PC-9 (cell line): ENCODE measurements around the gene TAOK2.

Source experiments
- CTCF ChIP-seq: fragments of 200-600 bp; sonication (generic); conservative IDR thresholded peaks from 2 replicates; pipeline ENCODE4 v1.6.1; 2017; ENCODE audit warnings: mixed run types, antibody characterized with exemption, mild to moderate bottlenecking, moderate library complexity
- EZH2 ChIP-seq: fragments of 200-600 bp; sonication (generic); IDR thresholded peaks from 2 replicates; pipeline ENCODE4 v1.8.0; 2017; ENCODE audit warnings: antibody characterized with exemption, low read depth

- TF ChIP-seq EZH2 (no peak), CTCF (no peak)
Measured at GRCh38 chr16:30004424-30004776, 30.7 kb downstream of the TAOK2 start.
